Loucy (cell line): ENCODE data around the gene SSTR1.

ENCODE experiments used
- H2AFZ ChIP-seq: fragments of 200-600 bp; sonication (generic); 2 replicates; pipeline ENCODE4 v1.6.0; 2016; ENCODE audit warnings: antibody characterized with exemption, mild to moderate bottlenecking, low read length, moderate library complexity
- H3F3A ChIP-seq: fragments of 200-600 bp; 2 replicates; pipeline ENCODE4 v1.6.0; 2016; ENCODE audit warnings: antibody characterized with exemption, low read depth, mild to moderate bottlenecking
- H3K27me3 ChIP-seq: fragments of 200-600 bp; sonication (generic); 2 replicates; pipeline ENCODE4 v1.6.1; 2014; ENCODE audit warnings: low read length, mild to moderate bottlenecking; ENCODE audit not compliant: insufficient read depth, poor library complexity, severe bottlenecking
- H3K36me3 ChIP-seq: fragments of 200-600 bp; sonication (generic); 2 replicates; pipeline ENCODE4 v1.6.1; 2016; ENCODE audit warnings: low read length; ENCODE audit not compliant: insufficient read depth
- H3K4me1 ChIP-seq: fragments of 200-600 bp; sonication (generic); 2 replicates; pipeline ENCODE4 v1.5.1; 2014; ENCODE audit warnings: low read length, mild to moderate bottlenecking; ENCODE audit not compliant: insufficient read depth, poor library complexity, severe bottlenecking
- H3K4me2 ChIP-seq: fragments of 200-600 bp; sonication (generic); 2 replicates; pipeline ENCODE4 v1.6.0; 2014; ENCODE audit warnings: antibody characterized with exemption, low read length, low read depth, mild to moderate bottlenecking; ENCODE audit not compliant: poor library complexity, severe bottlenecking
- H3K4me3 ChIP-seq: fragments of 200-600 bp; sonication (generic); 2 replicates; pipeline ENCODE4 v1.5.1; 2014; ENCODE audit warnings: low read length, mild to moderate bottlenecking, mixed read lengths; ENCODE audit not compliant: poor library complexity, severe bottlenecking
- H3K79me2 ChIP-seq: fragments of 200-600 bp; sonication (generic); 2 replicates; pipeline ENCODE4 v1.6.1; 2014; ENCODE audit warnings: low read length; ENCODE audit not compliant: insufficient read depth
- H3K9ac ChIP-seq: fragments of 200-600 bp; sonication (generic); 2 replicates; pipeline ENCODE4 v1.6.0; 2014; ENCODE audit warnings: mild to moderate bottlenecking, low read depth, low read length, moderate library complexity; ENCODE audit not compliant: poor library complexity, severe bottlenecking
- H3K9me2 ChIP-seq: fragments of 200-600 bp; sonication (generic); replicated peaks from 2 replicates; pipeline ENCODE4 v1.6.1; 2016; ENCODE audit warnings: low read depth, low read length, mixed read lengths
- H3K9me3 ChIP-seq: fragments of 200-600 bp; sonication (generic); 2 replicates; pipeline ENCODE4 v1.6.1; 2014; ENCODE audit warnings: mild to moderate bottlenecking, antibody characterized with exemption, low read length, low read depth; ENCODE audit not compliant: insufficient read depth
- H4K20me1 ChIP-seq: fragments of 200-600 bp; sonication (generic); 2 replicates; pipeline ENCODE4 v1.6.0; 2014; ENCODE audit warnings: antibody characterized with exemption, low read length, mild to moderate bottlenecking; ENCODE audit not compliant: insufficient read depth, poor library complexity, severe bottlenecking
- CTCF ChIP-seq: fragments of 200-600 bp; sonication (generic); conservative IDR thresholded peaks from 2 replicates; pipeline ENCODE4 v1.5.1; 2014; ENCODE audit warnings: mild to moderate bottlenecking, antibody characterized with exemption, low read length
- EZH2phosphoT487 ChIP-seq: fragments of 200-600 bp; IDR thresholded peaks from 2 replicates; pipeline ENCODE4 v1.6.1; 2018; ENCODE audit warnings: antibody characterized with exemption, mild to moderate bottlenecking, moderate library complexity, borderline replicate concordance

SSTR1 gene

GRCh38 chr14:38253676-38254075 is 46.0 kb downstream of the SSTR1 start:
- H3F3A ChIP-seq: no peaks in the 10 kb centered on the region
- no peaks in the 10 kb centered on the region for H4K20me1 ChIP-seq
- no peak overlapping the region for H3K9ac ChIP-seq
- no peaks in the 10 kb centered on the region for H3K79me2 ChIP-seq
- no peak overlapping the region for H3K4me3 ChIP-seq
- TF ChIP-seq EZH2phosphoT487: no peak
- no peak for TF ChIP-seq CTCF
- H2AFZ ChIP-seq: no peak overlapping the region
- no peaks in the 10 kb centered on the region for H3K36me3 ChIP-seq
- no peaks in the 10 kb centered on the region for H3K4me1 ChIP-seq
- no peaks in the 10 kb centered on the region for H3K9me3 ChIP-seq
- H3K4me2 ChIP-seq: no peak overlapping the region
- H3K27me3 ChIP-seq: no peaks in the 10 kb centered on the region
- no peaks in the 10 kb centered on the region for H3K9me2 ChIP-seq

GRCh38 chr14:38254571-38255407 is 47.1 kb downstream of the SSTR1 start:
- H3K27me3 ChIP-seq: no peaks in the 10 kb centered on the region

GRCh38 chr14:38255408-38255672 is 47.6 kb downstream of the SSTR1 start:
- no peaks in the 10 kb centered on the region for H3K79me2 ChIP-seq
- TF ChIP-seq CTCF: no peak
- TF ChIP-seq EZH2phosphoT487: no peak
- H3K4me1 ChIP-seq: no peaks in the 10 kb centered on the region
- no peaks in the 10 kb centered on the region for H3K9me2 ChIP-seq
- H4K20me1 ChIP-seq: no peaks in the 10 kb centered on the region
- H3K4me3 ChIP-seq: no peak overlapping the region
- H3K36me3 ChIP-seq: no peaks in the 10 kb centered on the region
- no peak overlapping the region for H2AFZ ChIP-seq
- no peak overlapping the region for H3K9ac ChIP-seq
- no peak overlapping the region for H3K4me2 ChIP-seq
- H3F3A ChIP-seq: no peaks in the 10 kb centered on the region
- no peaks in the 10 kb centered on the region for H3K9me3 ChIP-seq
- no peaks in the 10 kb centered on the region for H3K27me3 ChIP-seq

More at GRCh38 chr14:38254571-38255407, 47.1 kb downstream of the SSTR1 start:
- Histone ChIP-seq H3K9me2 (no peaks in the 10 kb centered on the region), H3K4me3 (no peak overlapping the region), H3K36me3 (no peaks in the 10 kb centered on the region), H3F3A (no peaks in the 10 kb centered on the region), H3K9me3 (no peaks in the 10 kb centered on the region), H3K4me1 (no peaks in the 10 kb centered on the region), H2AFZ (no peak overlapping the region), H3K79me2 (no peaks in the 10 kb centered on the region), H3K9ac (no peak overlapping the region), H4K20me1 (no peaks in the 10 kb centered on the region), H3K4me2 (no peak overlapping the region)
- TF ChIP-seq CTCF (no peak), EZH2phosphoT487 (no peak)
